Measurements from ENCODE around the gene PHKB. TPM values are rescaled to one million over a fixed set of nuclear protein-coding genes. Genes with fewer than 3 reads are reported as not detected.
"Not testable (repeated sequence)": the region's sequence is repeated elsewhere in the genome, so short reads cannot be mapped to it uniquely, and the experiment has no call there.

The PHKB gene
- total RNA-seq, 1 experiment from 2014 or later = 38.8 TPM

DNA sequence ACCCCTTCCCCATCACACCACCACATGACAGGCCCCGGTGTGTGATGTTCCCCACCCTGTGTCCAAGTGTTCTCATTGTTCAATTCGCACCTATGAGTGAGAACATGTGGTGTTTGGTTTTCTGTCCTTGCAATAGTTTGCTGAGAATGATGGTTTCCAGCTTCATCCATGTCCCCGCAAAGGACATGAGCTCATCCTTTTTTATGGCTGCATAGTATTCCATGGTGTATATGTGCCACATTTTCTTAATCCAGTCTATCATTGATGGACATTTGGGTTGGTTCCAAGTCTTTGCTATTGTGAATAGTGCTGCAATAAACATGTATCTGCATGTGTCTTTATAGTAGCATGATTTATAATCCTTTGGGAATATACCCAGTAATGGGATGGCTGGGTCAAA lies 80.0 kb downstream of the PHKB start:
- no CpG with 5 or more reads among the region's 3 CpGs for WGBS (ENCODE audit: extremely low coverage, insufficient read length, low lambda C conversion rate)
- not testable (repeated sequence) for H2BK15ac ChIP-seq (ENCODE audit: low read depth, low read length); H3K27ac ChIP-seq (ENCODE audit: insufficient read length, low read depth, low read length); H3K4me2 ChIP-seq (ENCODE audit: insufficient read depth, insufficient read length, low read length); H3K4me1 ChIP-seq (ENCODE audit: insufficient read depth, low read length); H3K4me3 Mint-ChIP-seq; H3K23me2 ChIP-seq (ENCODE audit: insufficient read length, low read depth, low read length, poor library complexity, severe bottlenecking); H2BK20ac ChIP-seq (ENCODE audit: low read depth, low read length, poor library complexity, severe bottlenecking); H3K4ac ChIP-seq (ENCODE audit: low read depth, low read length); H3K27me3 Mint-ChIP-seq (ENCODE audit: low read depth); H3K79me1 ChIP-seq (ENCODE audit: insufficient read depth, low read depth, low read length, poor library complexity, severe bottlenecking); H3K27me3 ChIP-seq (ENCODE audit: insufficient read depth, low read length); H2AFZ ChIP-seq (ENCODE audit: low read length); H3T11ph ChIP-seq (ENCODE audit: low read length); H2BK12ac ChIP-seq (ENCODE audit: insufficient read length, low read depth, low read length); H4K5ac ChIP-seq (ENCODE audit: insufficient read length, low read depth, low read length); H3K9ac ChIP-seq (ENCODE audit: extremely low read depth, insufficient read length, low read length); H4K8ac ChIP-seq (replicated peaks; ENCODE audit: insufficient read length, low read depth, low read length); H3K4me1 Mint-ChIP-seq; H4K20me1 ChIP-seq (ENCODE audit: control insufficient read depth, insufficient read depth, insufficient read length); H3K9me3 ChIP-seq (ENCODE audit: control insufficient read depth, low read depth, low read length); H3K23ac ChIP-seq (ENCODE audit: insufficient read length, low read depth, low read length); H4K91ac ChIP-seq (ENCODE audit: insufficient read length, low read depth, low read length); H3K56ac ChIP-seq (ENCODE audit: insufficient read length, low read depth, low read length); H3K18ac ChIP-seq (ENCODE audit: insufficient read length, low read depth, low read length); H3K14ac ChIP-seq (ENCODE audit: insufficient read depth, low read length); DNase-seq; H2AK5ac ChIP-seq (ENCODE audit: insufficient read length, low read length); H3K27ac Mint-ChIP-seq; H2BK5ac ChIP-seq (ENCODE audit: insufficient read length, low read length); H2BK120ac ChIP-seq (ENCODE audit: low read depth, low read length, poor library complexity, severe bottlenecking); H3K79me2 ChIP-seq (ENCODE audit: insufficient read depth, low read length)
- H3K36me3 Mint-ChIP-seq (ENCODE audit: insufficient read depth in 1 of 3, low read depth in 3 of 3) = peaks cover 37 to 55% (median 51%) of the 10 kb centered on the region in 3 experiments
- peaks cover 49 to 54% of the 10 kb centered on the region in 2 experiments for H3K9me3 Mint-ChIP-seq

GRCh38 chr16:47544255-47544654 lies 83.1 kb downstream of the PHKB start:
- DNase-seq; H3K4me1 ChIP-seq (ENCODE audit: insufficient read depth, low read length); H4K91ac ChIP-seq (ENCODE audit: insufficient read length, low read depth, low read length); H4K20me1 ChIP-seq (ENCODE audit: control insufficient read depth, insufficient read depth, insufficient read length); H4K8ac ChIP-seq (replicated peaks; ENCODE audit: insufficient read length, low read depth, low read length); H3T11ph ChIP-seq (ENCODE audit: low read length); H3K4me2 ChIP-seq (ENCODE audit: insufficient read depth, insufficient read length, low read length); H2BK12ac ChIP-seq (ENCODE audit: insufficient read length, low read depth, low read length); H3K27ac ChIP-seq (ENCODE audit: insufficient read length, low read depth, low read length); H2BK20ac ChIP-seq (ENCODE audit: low read depth, low read length, poor library complexity, severe bottlenecking); H3K9ac ChIP-seq (ENCODE audit: extremely low read depth, insufficient read length, low read length); H2AFZ ChIP-seq (ENCODE audit: low read length); H3K27ac Mint-ChIP-seq; H3K27me3 ChIP-seq (ENCODE audit: insufficient read depth, low read length); H2BK120ac ChIP-seq (ENCODE audit: low read depth, low read length, poor library complexity, severe bottlenecking); H3K56ac ChIP-seq (ENCODE audit: insufficient read length, low read depth, low read length); H3K23ac ChIP-seq (ENCODE audit: insufficient read length, low read depth, low read length); H3K23me2 ChIP-seq (ENCODE audit: insufficient read length, low read depth, low read length, poor library complexity, severe bottlenecking); H2AK5ac ChIP-seq (ENCODE audit: insufficient read length, low read length); H2BK15ac ChIP-seq (ENCODE audit: low read depth, low read length); H3K79me1 ChIP-seq (ENCODE audit: insufficient read depth, low read depth, low read length, poor library complexity, severe bottlenecking); H3K4me1 Mint-ChIP-seq; H4K5ac ChIP-seq (ENCODE audit: insufficient read length, low read depth, low read length); H3K27me3 Mint-ChIP-seq (ENCODE audit: low read depth); H3K18ac ChIP-seq (ENCODE audit: insufficient read length, low read depth, low read length); H3K79me2 ChIP-seq (ENCODE audit: insufficient read depth, low read length); H2BK5ac ChIP-seq (ENCODE audit: insufficient read length, low read length); H3K14ac ChIP-seq (ENCODE audit: insufficient read depth, low read length); H3K4me3 Mint-ChIP-seq; H3K4ac ChIP-seq (ENCODE audit: low read depth, low read length): not testable (repeated sequence)
- Mint-ChIP-seq H3K36me3 (ENCODE audit: insufficient read depth in 1 of 3, low read depth in 3 of 3) (peaks cover 48 to 75% (median 62%) of the 10 kb centered on the region in 3 experiments), H3K9me3 (peaks cover 66 to 67% of the 10 kb centered on the region in 2 experiments)
- peaks cover 16% of the 10 kb centered on the region for H3K9me3 ChIP-seq (ENCODE audit: control insufficient read depth, low read depth, low read length)
- no CpG with 5 or more reads among the region's 6 CpGs for WGBS (ENCODE audit: extremely low coverage, insufficient read length, low lambda C conversion rate)
